Measurements from ENCODE around the gene TIGD4.
"Not testable (repeated sequence)": the region's sequence is repeated elsewhere in the genome, so short reads cannot be mapped to it uniquely, and the experiment has no call there.

Gene TIGD4

GRCh38 chr4:152771741-152772533, 7.6 kb downstream of the TIGD4 start:
- no peaks in the 10 kb centered on the region for H3K9me3 ChIP-seq (ENCODE audit: control extremely low read depth in 1 of 5, control insufficient read depth in 4 of 5, insufficient read depth in 2 of 5, low read depth in 1 of 5, low read length in 4 of 5)
- H3K4me1 ChIP-seq (ENCODE audit: control extremely low read depth in 1 of 4, control insufficient read depth in 4 of 4, insufficient read depth in 4 of 4, low read length in 3 of 4) = peaks cover 0 to 4% (median 0%) of the 10 kb centered on the region in 4 experiments
- no peaks in the 10 kb centered on the region for H3K27me3 ChIP-seq (replicated peaks in 2 of 5; ENCODE audit: control insufficient read depth in 4 of 5, insufficient read depth in 5 of 5, low read length in 4 of 5)
- DNase-seq = peak in 2 of 3 donors; percentile 10 to 23
- H3K36me3 ChIP-seq (ENCODE audit: control insufficient read depth in 4 of 4, insufficient read depth in 4 of 4, low read length in 3 of 4) = no peaks in the 10 kb centered on the region
- CTCF ChIA-PET = no interaction called here
- no peak overlapping the region for H3K4me3 ChIP-seq (ENCODE audit: control insufficient read depth in 1 of 7, extremely low read depth in 1 of 7, insufficient read depth in 4 of 7, low read depth in 2 of 7, low read length in 6 of 7)
- POLR2A ChIA-PET = no interaction called here
- no CpG with 5 or more reads among the region's 3 CpGs for WGBS (ENCODE audit: insufficient coverage)
- H3K27ac ChIP-seq (ENCODE audit: insufficient read depth in 1 of 2, low read depth in 1 of 2, low read length in 2 of 2, poor library complexity in 1 of 2, severe bottlenecking in 2 of 2) = no peak overlapping the region

GRCh38 chr4:152765069-152765737, 14.3 kb downstream of the TIGD4 start:
- not testable (repeated sequence) for DNase-seq; H3K9me3 ChIP-seq (ENCODE audit: control extremely low read depth in 1 of 5, control insufficient read depth in 4 of 5, insufficient read depth in 2 of 5, low read depth in 1 of 5, low read length in 4 of 5)
- 92% methylated on average over 29 of the region's 54 CpGs for WGBS (ENCODE audit: insufficient coverage)

GRCh38 chr4:152763796-152764195, 15.7 kb downstream of the TIGD4 start:
- ChIA-PET CTCF (no interaction called here), POLR2A (no interaction called here)
- no peak for DNase-seq
- Histone ChIP-seq H3K4me1 (ENCODE audit: control extremely low read depth in 1 of 4, control insufficient read depth in 4 of 4, insufficient read depth in 4 of 4, low read length in 3 of 4) (no peaks in the 10 kb centered on the region), H3K9me3 (ENCODE audit: control extremely low read depth in 1 of 5, control insufficient read depth in 4 of 5, insufficient read depth in 2 of 5, low read depth in 1 of 5, low read length in 4 of 5) (no peaks in the 10 kb centered on the region), H3K4me3 (ENCODE audit: control insufficient read depth in 1 of 7, extremely low read depth in 1 of 7, insufficient read depth in 4 of 7, low read depth in 2 of 7, low read length in 6 of 7) (no peak overlapping the region), H3K27me3 (replicated peaks in 2 of 5; ENCODE audit: control insufficient read depth in 4 of 5, insufficient read depth in 5 of 5, low read length in 4 of 5) (no peaks in the 10 kb centered on the region), H3K27ac (ENCODE audit: insufficient read depth in 1 of 2, low read depth in 1 of 2, low read length in 2 of 2, poor library complexity in 1 of 2, severe bottlenecking in 2 of 2) (no peak overlapping the region), H3K36me3 (ENCODE audit: control insufficient read depth in 4 of 4, insufficient read depth in 4 of 4, low read length in 3 of 4) (no peaks in the 10 kb centered on the region)
- WGBS (ENCODE audit: insufficient coverage) = no CpG with 5 or more reads among the region's 1 CpG

More at GRCh38 chr4:152765069-152765737, 14.3 kb downstream of the TIGD4 start:
- H3K27ac ChIP-seq (ENCODE audit: insufficient read depth in 1 of 2, low read depth in 1 of 2, low read length in 2 of 2, poor library complexity in 1 of 2, severe bottlenecking in 2 of 2); H3K4me1 ChIP-seq (ENCODE audit: control extremely low read depth in 1 of 4, control insufficient read depth in 4 of 4, insufficient read depth in 4 of 4, low read length in 3 of 4); H3K4me3 ChIP-seq (ENCODE audit: control insufficient read depth in 1 of 7, extremely low read depth in 1 of 7, insufficient read depth in 4 of 7, low read depth in 2 of 7, low read length in 6 of 7); CTCF ChIA-PET; POLR2A ChIA-PET; H3K27me3 ChIP-seq (replicated peaks in 2 of 5; ENCODE audit: control insufficient read depth in 4 of 5, insufficient read depth in 5 of 5, low read length in 4 of 5); H3K36me3 ChIP-seq (ENCODE audit: control insufficient read depth in 4 of 4, insufficient read depth in 4 of 4, low read length in 3 of 4): not testable (repeated sequence)

- H3K4me1 ChIP-seq (ENCODE audit: control extremely low read depth in 1 of 4, control insufficient read depth in 4 of 4, insufficient read depth in 4 of 4, low read length in 3 of 4) = no peaks in the 10 kb centered on the region
- no peak overlapping the region for H3K4me3 ChIP-seq (ENCODE audit: control insufficient read depth in 1 of 7, extremely low read depth in 1 of 7, insufficient read depth in 4 of 7, low read depth in 2 of 7, low read length in 6 of 7)
- H3K27ac ChIP-seq (ENCODE audit: insufficient read depth in 1 of 2, low read depth in 1 of 2, low read length in 2 of 2, poor library complexity in 1 of 2, severe bottlenecking in 2 of 2) = no peak overlapping the region
- ChIA-PET CTCF (interaction anchor here (1.1 kb wide), 1 partner anchor 15 kb away, joined by 3 read pairs; no protein-coding TSS in a partner anchor), POLR2A (no interaction called here)
- no peak for DNase-seq
- no peaks in the 10 kb centered on the region for H3K27me3 ChIP-seq (replicated peaks in 2 of 5; ENCODE audit: control insufficient read depth in 4 of 5, insufficient read depth in 5 of 5, low read length in 4 of 5)
- H3K9me3 ChIP-seq (ENCODE audit: control extremely low read depth in 1 of 5, control insufficient read depth in 4 of 5, insufficient read depth in 2 of 5, low read depth in 1 of 5, low read length in 4 of 5) = peaks cover 0 to 11% (median 4%) of the 10 kb centered on the region in 5 experiments
- 97% methylated on average over 9 of the region's 9 CpGs for WGBS (ENCODE audit: insufficient coverage)
- H3K36me3 ChIP-seq (ENCODE audit: control insufficient read depth in 4 of 4, insufficient read depth in 4 of 4, low read length in 3 of 4) = no peaks in the 10 kb centered on the region
Measured at GRCh38 chr4:152748619-152749018, 30.9 kb downstream of the TIGD4 start.

GRCh38 chr4:152747444-152747843, 32.1 kb downstream of the TIGD4 start:
- DNase-seq = no peak
- POLR2A ChIA-PET = interaction anchor here (0.7 kb wide), 1 partner anchor 284 kb away, joined by 3 read pairs; no protein-coding TSS in a partner anchor
- 100% methylated on average over 1 of the region's 2 CpGs for WGBS (ENCODE audit: insufficient coverage)
- Histone ChIP-seq H3K4me1 (ENCODE audit: control extremely low read depth in 1 of 4, control insufficient read depth in 4 of 4, insufficient read depth in 4 of 4, low read length in 3 of 4) (no peaks in the 10 kb centered on the region), H3K4me3 (ENCODE audit: control insufficient read depth in 1 of 7, extremely low read depth in 1 of 7, insufficient read depth in 4 of 7, low read depth in 2 of 7, low read length in 6 of 7) (no peak overlapping the region), H3K36me3 (ENCODE audit: control insufficient read depth in 4 of 4, insufficient read depth in 4 of 4, low read length in 3 of 4) (no peaks in the 10 kb centered on the region), H3K27ac (ENCODE audit: insufficient read depth in 1 of 2, low read depth in 1 of 2, low read length in 2 of 2, poor library complexity in 1 of 2, severe bottlenecking in 2 of 2) (no peak overlapping the region), H3K27me3 (replicated peaks in 2 of 5; ENCODE audit: control insufficient read depth in 4 of 5, insufficient read depth in 5 of 5, low read length in 4 of 5) (no peaks in the 10 kb centered on the region), H3K9me3 (ENCODE audit: control extremely low read depth in 1 of 5, control insufficient read depth in 4 of 5, insufficient read depth in 2 of 5, low read depth in 1 of 5, low read length in 4 of 5) (peaks cover 0 to 11% (median 4%) of the 10 kb centered on the region in 5 experiments)
- CTCF ChIA-PET = no interaction called here

- CTCF ChIA-PET = interaction anchor here (1.3 kb wide), 1 partner anchor 165 kb away, joined by 3 read pairs; no protein-coding TSS in a partner anchor
- Histone ChIP-seq H3K4me1 (ENCODE audit: control extremely low read depth in 1 of 4, control insufficient read depth in 4 of 4, insufficient read depth in 4 of 4, low read length in 3 of 4) (peaks cover 0 to 3% (median 0%) of the 10 kb centered on the region in 4 experiments), H3K36me3 (ENCODE audit: control insufficient read depth in 4 of 4, insufficient read depth in 4 of 4, low read length in 3 of 4) (no peaks in the 10 kb centered on the region), H3K4me3 (ENCODE audit: control insufficient read depth in 1 of 7, extremely low read depth in 1 of 7, insufficient read depth in 4 of 7, low read depth in 2 of 7, low read length in 6 of 7) (no peak overlapping the region), H3K27ac (ENCODE audit: insufficient read depth in 1 of 2, low read depth in 1 of 2, low read length in 2 of 2, poor library complexity in 1 of 2, severe bottlenecking in 2 of 2) (no peak overlapping the region), H3K27me3 (replicated peaks in 2 of 5; ENCODE audit: control insufficient read depth in 4 of 5, insufficient read depth in 5 of 5, low read length in 4 of 5) (no peaks in the 10 kb centered on the region), H3K9me3 (ENCODE audit: control extremely low read depth in 1 of 5, control insufficient read depth in 4 of 5, insufficient read depth in 2 of 5, low read depth in 1 of 5, low read length in 4 of 5) (no peaks in the 10 kb centered on the region)
- WGBS (ENCODE audit: insufficient coverage) = 100% methylated on average over 2 of the region's 3 CpGs
- DNase-seq = no peak
- POLR2A ChIA-PET = no interaction called here
Measured at GRCh38 chr4:152738827-152739226, 40.7 kb downstream of the TIGD4 start.

GRCh38 chr4:152735906-152736305, 43.6 kb downstream of the TIGD4 start:
- POLR2A ChIA-PET = no interaction called here

More at GRCh38 chr4:152735906-152736305, 43.6 kb downstream of the TIGD4 start:
- H3K4me1 ChIP-seq (ENCODE audit: control extremely low read depth in 1 of 4, control insufficient read depth in 4 of 4, insufficient read depth in 4 of 4, low read length in 3 of 4) = peaks cover 0 to 3% (median 0%) of the 10 kb centered on the region in 4 experiments
- H3K4me3 ChIP-seq (ENCODE audit: control insufficient read depth in 1 of 7, extremely low read depth in 1 of 7, insufficient read depth in 4 of 7, low read depth in 2 of 7, low read length in 6 of 7) = no peak overlapping the region
- H3K27ac ChIP-seq (ENCODE audit: insufficient read depth in 1 of 2, low read depth in 1 of 2, low read length in 2 of 2, poor library complexity in 1 of 2, severe bottlenecking in 2 of 2) = no peak overlapping the region
- H3K27me3 ChIP-seq (replicated peaks in 2 of 5; ENCODE audit: control insufficient read depth in 4 of 5, insufficient read depth in 5 of 5, low read length in 4 of 5) = no peaks in the 10 kb centered on the region
- WGBS (ENCODE audit: insufficient coverage) = 95% methylated on average over 2 of the region's 3 CpGs
- no peaks in the 10 kb centered on the region for H3K36me3 ChIP-seq (ENCODE audit: control insufficient read depth in 4 of 4, insufficient read depth in 4 of 4, low read length in 3 of 4)
- H3K9me3 ChIP-seq (ENCODE audit: control extremely low read depth in 1 of 5, control insufficient read depth in 4 of 5, insufficient read depth in 2 of 5, low read depth in 1 of 5, low read length in 4 of 5) = no peaks in the 10 kb centered on the region
- DNase-seq = no peak
- CTCF ChIA-PET = interaction anchor here (0.7 to 3.6 kb wide), 10 partner anchors 97 to 336 kb away, joined by 3 to 16 read pairs (median 4); no protein-coding TSS in a partner anchor

Data from common myeloid progenitor, CD34-positive (primary cell).